Liver (tissue), 9 donors: Measurements from ENCODE around the gene PLA2R1. TPM values are rescaled to one million over a fixed set of nuclear protein-coding genes. Genes with fewer than 3 reads are reported as not detected.

Source experiments
- DNase-seq: peaks from one replicate; pipeline ENCODE4 v3.0.0-alpha.2; 2017; ENCODE audit warnings: low spot score
- H3K27ac ChIP-seq, 2 donors: one replicate each; pipeline ENCODE4 v1.7.0; 2013; ENCODE audit warnings: inconsistent platforms in 2 of 2, low read length in 2 of 2, control low read depth in 1 of 2, low read depth in 1 of 2, mild to moderate bottlenecking in 1 of 2
- H3K27me3 ChIP-seq, 4 donors: one replicate each; pipeline versions ENCODE4 v1.6.1 to v1.7.0; 2013; ENCODE audit warnings: low read length in 3 of 4, inconsistent platforms in 1 of 4, mild to moderate bottlenecking in 1 of 4, moderate library complexity in 1 of 4; ENCODE audit not compliant: control insufficient read depth in 4 of 4, insufficient read depth in 4 of 4
- H3K36me3 ChIP-seq, 4 donors: one replicate each; pipeline versions ENCODE4 v1.6.1 to v1.7.0; 2013; ENCODE audit warnings: low read length in 3 of 4, mild to moderate bottlenecking in 3 of 4, low read depth in 1 of 4, moderate library complexity in 1 of 4; ENCODE audit not compliant: control insufficient read depth in 4 of 4, insufficient read depth in 3 of 4
- H3K4me1 ChIP-seq, 4 donors: one replicate each; pipeline versions ENCODE4 v1.6.1 to v1.7.0; 2013; ENCODE audit warnings: low read length in 3 of 4, mild to moderate bottlenecking in 3 of 4, moderate library complexity in 1 of 4; ENCODE audit not compliant: control insufficient read depth in 4 of 4, insufficient read depth in 4 of 4
- H3K4me3 ChIP-seq, 3 donors: one replicate each; pipeline versions ENCODE4 v1.6.1 to v1.7.0; 2013; ENCODE audit warnings: low read length in 3 of 3, control low read depth in 1 of 3, low read depth in 1 of 3, mild to moderate bottlenecking in 1 of 3
- H3K9ac ChIP-seq, 2 donors: one replicate each; pipeline ENCODE4 v1.7.0; 2013; ENCODE audit warnings: low read length in 2 of 2, mild to moderate bottlenecking in 2 of 2, moderate library complexity in 2 of 2, control low read depth in 1 of 2, low read depth in 1 of 2
- H3K9me3 ChIP-seq, 4 donors: one replicate each; pipeline versions ENCODE4 v1.6.1 to v1.7.0; 2013; ENCODE audit warnings: low read length in 3 of 4; ENCODE audit not compliant: control insufficient read depth in 4 of 4
- ATF3 ChIP-seq: IDR thresholded peaks from 2 replicates; pipeline ENCODE4 v1.6.1; 2016; ENCODE audit warnings: antibody characterized with exemption
- CTCF ChIP-seq: fragments of 150-350 bp; IDR thresholded peaks from 2 replicates; pipeline ENCODE4 v1.5.1; 2017; ENCODE audit warnings: improper control_type of control experiment, low read depth, low read length; ENCODE audit not compliant: missing input control
- EGR1 ChIP-seq, 2 donors: IDR thresholded peaks; 2 replicates each; pipeline ENCODE4 v1.6.1; 2016 to 2018; ENCODE audit warnings: antibody characterized with exemption in 2 of 2, low read depth in 2 of 2
- FOXA1 ChIP-seq: IDR thresholded peaks from 2 replicates; pipeline ENCODE4 v1.6.1; 2016; ENCODE audit warnings: antibody characterized with exemption
- GABPA ChIP-seq, 2 donors: IDR thresholded peaks in 1 of 2; conservative IDR thresholded peaks in 1 of 2; 2 replicates each; pipeline ENCODE4 v1.6.1; 2016; ENCODE audit warnings: antibody characterized with exemption in 2 of 2, mild to moderate bottlenecking in 1 of 2, moderate library complexity in 1 of 2
- HNF4A ChIP-seq, 2 donors: conservative IDR thresholded peaks; 2 replicates each; pipeline ENCODE4 v1.6.1; 2016; ENCODE audit warnings: antibody characterized with exemption in 2 of 2, mild to moderate bottlenecking in 2 of 2
- HNF4G ChIP-seq: IDR thresholded peaks from 2 replicates; pipeline ENCODE4 v1.6.1; 2016; ENCODE audit warnings: antibody characterized with exemption
- MAX ChIP-seq: IDR thresholded peaks from 2 replicates; pipeline ENCODE4 v1.6.1; 2016; ENCODE audit warnings: antibody characterized with exemption
- RAD21 ChIP-seq, 2 donors: IDR thresholded peaks; 2 replicates each; pipeline ENCODE4 v1.6.1; 2016; ENCODE audit warnings: antibody characterized with exemption in 2 of 2, mild to moderate bottlenecking in 2 of 2
- REST ChIP-seq: IDR thresholded peaks from 2 replicates; pipeline ENCODE4 v1.6.1; 2016; ENCODE audit warnings: antibody characterized with exemption, mild to moderate bottlenecking
- RXRA ChIP-seq, 2 donors: IDR thresholded peaks; 2 replicates each; pipeline ENCODE4 v1.6.1; 2017 to 2018; ENCODE audit warnings: antibody characterized with exemption in 2 of 2, mild to moderate bottlenecking in 1 of 2
- TAF1 ChIP-seq: conservative IDR thresholded peaks from 2 replicates; pipeline ENCODE4 v1.6.1; 2016; ENCODE audit warnings: antibody characterized with exemption, mild to moderate bottlenecking
- YY1 ChIP-seq: IDR thresholded peaks from 2 replicates; pipeline ENCODE4 v1.6.1; 2016; ENCODE audit warnings: antibody characterized with exemption, mild to moderate bottlenecking
- WGBS: extraction: QIAGEN DNeasy Blood & Tissue Kit; methylation state at CpG from one replicate; pipeline ENCODE4 v1.1.7; 2013; 5-methylcytosine and 5-hydroxymethylcytosine counted together
- polyA plus RNA-seq, 2 donors: library from polyadenylated mRNA; stranded (reverse) in 1 of 2; unstranded in 1 of 2; fragments of 200-250 nt in 1 of 2; fragments of >200 nt in 1 of 2; fragmentation: Nextera tagmentation in 1 of 2; extraction: Ambion mirVana in 1 of 2; gene quantifications; one replicate each; pipeline versions ENCODE4 v1.2.1 to v1.2.3, GENCODE V29; 2013 to 2015
- total RNA-seq, 2 donors: library from RNA; depleted of rRNA; stranded (reverse); fragments of >200 nt; gene quantifications; one replicate each; pipeline ENCODE4 v1.2.3, GENCODE V29; 2014
- donor health status: healthy.
- donor health status: healthy.
- donor health status: healthy.
- donor health status: healthy.
- donor health status: healthy.

The PLA2R1 gene
- total and polyA plus RNA-seq, 4 donors = 0.61 to 2.3 (median 0.66) TPM

- no peak for DNase-seq
- no peaks in the 10 kb centered on the region for H3K9me3 ChIP-seq
- no peak overlapping the region for H3K9ac ChIP-seq
- no peaks in the 10 kb centered on the region for H3K27me3 ChIP-seq
- 95% methylated on average over 5 of the region's 5 CpGs for whole genome bisulfite sequencing
- TF ChIP-seq HNF4A (conservative IDR thresholded peaks at IDR 0.05) = no peak
- H3K36me3 ChIP-seq = no peaks in the 10 kb centered on the region
- no peak overlapping the region for H3K27ac ChIP-seq
- no peaks in the 10 kb centered on the region for H3K4me1 ChIP-seq
- no peak overlapping the region for H3K4me3 ChIP-seq
Measured at GRCh38 chr2:160005476-160005875, 56.9 kb downstream of the PLA2R1 start.

GRCh38 chr2:159998961-159999360 lies 63.5 kb downstream of the PLA2R1 start:
- Histone ChIP-seq H3K36me3 (no peaks in the 10 kb centered on the region), H3K4me1 (no peaks in the 10 kb centered on the region), H3K27ac (no peak overlapping the region), H3K4me3 (no peak overlapping the region), H3K27me3 (no peaks in the 10 kb centered on the region), H3K9me3 (no peaks in the 10 kb centered on the region), H3K9ac (no peak overlapping the region)
- TF ChIP-seq MAX = no peak
- TF ChIP-seq HNF4A (conservative IDR thresholded peaks at IDR 0.05) = no peak
- no peak for TF ChIP-seq FOXA1
- no peak for TF ChIP-seq EGR1 (IDR thresholded peaks at IDR 0.05; ENCODE audit: low read depth in 2 of 2)
- no peak for TF ChIP-seq RXRA (IDR thresholded peaks at IDR 0.05)
- TF ChIP-seq REST = no peak
- TF ChIP-seq ATF3 = no peak
- no peak for TF ChIP-seq TAF1
- TF ChIP-seq HNF4G = no peak
- TF ChIP-seq YY1 = no peak
- TF ChIP-seq CTCF = no peak
- no peak for TF ChIP-seq RAD21 (IDR thresholded peaks at IDR 0.05)
- TF ChIP-seq GABPA (IDR thresholded peaks at IDR 0.05 in 1 of 2, conservative IDR thresholded peaks at IDR 0.05 in 1 of 2) = no peak
- WGBS = 80% methylated on average over 3 of the region's 3 CpGs
- no peak for DNase-seq

GRCh38 chr2:159998243-159998642 lies 64.2 kb downstream of the PLA2R1 start:
- Histone ChIP-seq H3K27me3 (no peaks in the 10 kb centered on the region), H3K9me3 (no peaks in the 10 kb centered on the region), H3K27ac (no peak overlapping the region), H3K4me3 (no peak overlapping the region), H3K36me3 (no peaks in the 10 kb centered on the region), H3K9ac (no peak overlapping the region), H3K4me1 (no peaks in the 10 kb centered on the region)
- 88% methylated on average over 2 of the region's 2 CpGs for WGBS
- DNase-seq = no peak
- no peak for TF ChIP-seq YY1
- TF ChIP-seq EGR1 (IDR thresholded peaks at IDR 0.05; ENCODE audit: low read depth in 2 of 2) = no peak
- TF ChIP-seq ATF3 = no peak
